Cardiac muscle cell (in vitro differentiated cells and primary cell): Measurements from ENCODE around the gene SF3B2. TPM values are rescaled to one million over a fixed set of nuclear protein-coding genes. Genes with fewer than 3 reads are reported as not detected.

Experiments
- DNase-seq, 2 donors: peaks; one replicate each; pipeline versions ENCODE4 v3.0.0 to v3.0.0-alpha.2; 2010 to 2017; ENCODE audit warnings: low read depth in 1 of 2, low spot score in 1 of 2
- H3K27ac ChIP-seq: fragments of 200-600 bp; sonication (generic); 2 replicates; pipeline ENCODE4 v1.5.1; 2016
- H3K27me3 ChIP-seq: fragments of 200-600 bp; sonication (generic); 2 replicates; pipeline ENCODE4 v1.6.0; 2016; ENCODE audit warnings: control low read depth
- H3K36me3 ChIP-seq: fragments of 200-600 bp; sonication (generic); 2 replicates; pipeline ENCODE4 v1.5.1; 2016; ENCODE audit warnings: control low read depth
- H3K4me1 ChIP-seq: fragments of 200-600 bp; sonication (generic); 2 replicates; pipeline ENCODE4 v1.8.1; 2017; ENCODE audit warnings: low read depth, mild to moderate bottlenecking, mixed run types
- H3K4me3 ChIP-seq: fragments of 200-600 bp; sonication (generic); 2 replicates; pipeline ENCODE4 v1.5.1; 2016; ENCODE audit warnings: mild to moderate bottlenecking
- H3K9me3 ChIP-seq: fragments of 200-600 bp; sonication (generic); 2 replicates; pipeline ENCODE4 v1.5.1; 2017; ENCODE audit warnings: low read depth, mild to moderate bottlenecking, control low read depth
- polyA plus RNA-seq: library from polyadenylated mRNA; unstranded; fragments of >200 nt; fragmentation: Nextera tagmentation; extraction: Ambion mirVana; gene quantifications from 2 replicates; pipeline ENCODE4 v1.2.1, GENCODE V29; 2016
- total RNA-seq: library from RNA; depleted of rRNA; stranded (reverse); fragments of >200 nt; gene quantifications from 2 replicates; pipeline ENCODE4 v1.2.3, GENCODE V29; 2016
- TF ChIP-seq, protein P1 (sequence below): IDR thresholded peaks from 2 replicates; pipeline ENCODE4 v1.5.1; 2012; ENCODE audit warnings: low read depth, mild to moderate bottlenecking, low read length

The SF3B2 gene
- total and polyA plus RNA-seq, 2 experiments from 2014 or later: 184 to 210 TPM

DNA sequence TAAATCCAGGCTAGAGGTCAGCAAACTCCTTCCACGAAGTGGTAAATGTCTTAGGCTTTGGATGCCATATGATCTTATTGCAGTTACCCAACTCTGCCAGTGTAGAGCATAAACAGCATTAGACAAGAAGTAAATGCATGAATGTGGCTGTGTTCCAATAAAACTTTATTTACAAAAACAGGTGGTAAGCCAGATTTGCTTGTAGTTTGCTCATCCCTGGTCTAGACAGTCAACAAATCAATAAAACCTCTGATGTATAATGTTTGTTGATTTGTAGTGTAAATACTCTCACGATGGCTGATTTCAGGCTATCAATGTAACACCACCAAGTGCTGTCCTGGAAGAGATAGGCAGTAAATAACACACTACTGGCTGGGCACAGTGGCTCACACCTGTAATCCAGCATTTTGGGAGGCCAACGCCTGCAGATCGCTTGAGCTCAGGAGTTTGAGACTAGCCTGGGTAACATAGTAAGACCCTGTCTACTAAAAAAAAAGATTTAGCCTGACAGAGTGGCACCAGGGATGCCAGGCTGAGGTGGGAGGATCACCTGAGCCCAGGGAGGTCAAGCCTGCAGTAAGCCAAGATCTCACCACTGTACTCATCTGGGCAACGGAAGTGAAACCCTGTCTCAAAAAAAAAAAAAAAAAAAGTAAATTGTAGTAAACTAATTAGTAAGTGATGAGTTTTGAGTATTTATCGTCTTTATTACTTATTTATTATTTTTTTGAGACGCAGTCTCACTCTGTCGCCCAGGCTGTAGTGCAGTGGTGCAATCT lies 19.0 kb upstream of the SF3B2 start:
- Histone ChIP-seq H3K4me1 (no peaks in the 10 kb centered on the region), H3K36me3 (no peaks in the 10 kb centered on the region), H3K27ac (no peak overlapping the region), H3K27me3 (no peaks in the 10 kb centered on the region), H3K9me3 (no peaks in the 10 kb centered on the region), H3K4me3 (no peak overlapping the region)
- DNase-seq: no peak
- TF ChIP-seq, protein P1, sequence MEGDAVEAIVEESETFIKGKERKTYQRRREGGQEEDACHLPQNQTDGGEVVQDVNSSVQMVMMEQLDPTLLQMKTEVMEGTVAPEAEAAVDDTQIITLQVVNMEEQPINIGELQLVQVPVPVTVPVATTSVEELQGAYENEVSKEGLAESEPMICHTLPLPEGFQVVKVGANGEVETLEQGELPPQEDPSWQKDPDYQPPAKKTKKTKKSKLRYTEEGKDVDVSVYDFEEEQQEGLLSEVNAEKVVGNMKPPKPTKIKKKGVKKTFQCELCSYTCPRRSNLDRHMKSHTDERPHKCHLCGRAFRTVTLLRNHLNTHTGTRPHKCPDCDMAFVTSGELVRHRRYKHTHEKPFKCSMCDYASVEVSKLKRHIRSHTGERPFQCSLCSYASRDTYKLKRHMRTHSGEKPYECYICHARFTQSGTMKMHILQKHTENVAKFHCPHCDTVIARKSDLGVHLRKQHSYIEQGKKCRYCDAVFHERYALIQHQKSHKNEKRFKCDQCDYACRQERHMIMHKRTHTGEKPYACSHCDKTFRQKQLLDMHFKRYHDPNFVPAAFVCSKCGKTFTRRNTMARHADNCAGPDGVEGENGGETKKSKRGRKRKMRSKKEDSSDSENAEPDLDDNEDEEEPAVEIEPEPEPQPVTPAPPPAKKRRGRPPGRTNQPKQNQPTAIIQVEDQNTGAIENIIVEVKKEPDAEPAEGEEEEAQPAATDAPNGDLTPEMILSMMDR: no peak

DNA sequence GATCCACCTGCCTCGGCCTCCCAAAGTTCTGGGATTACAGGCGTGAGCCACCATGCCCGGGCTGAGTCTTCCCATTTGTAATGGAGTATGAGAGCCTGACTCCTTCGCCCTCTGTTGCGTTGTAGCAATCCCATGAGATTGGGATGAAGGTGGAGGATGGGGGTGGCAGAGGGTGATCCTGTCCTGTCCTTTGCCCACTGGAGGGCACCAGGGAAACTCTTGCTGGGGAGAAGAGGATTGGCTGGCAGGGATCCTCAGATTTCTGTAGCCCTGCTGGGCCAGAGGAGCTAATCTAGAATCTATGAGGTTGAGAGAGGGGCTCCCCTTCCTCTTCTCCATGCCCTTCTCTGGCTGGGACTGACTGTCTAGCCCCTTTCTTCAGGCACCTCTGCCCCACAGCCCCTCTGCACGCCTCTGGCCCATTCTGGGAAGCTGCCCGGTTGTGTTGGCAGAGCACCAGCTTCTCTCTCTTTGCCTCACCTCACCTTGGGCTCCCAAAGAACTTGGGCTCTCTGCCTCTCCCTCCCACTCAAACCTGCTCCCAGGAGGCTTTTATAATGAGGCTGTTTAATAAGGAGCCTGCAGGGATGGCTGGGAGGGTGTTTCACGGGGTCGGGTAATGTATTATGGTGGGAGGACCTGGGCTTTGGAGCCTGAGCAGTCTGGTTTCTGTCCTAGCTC lies 16.4 kb upstream of the SF3B2 start:
- Histone ChIP-seq H3K9me3 (no peaks in the 10 kb centered on the region), H3K27ac (no peak overlapping the region), H3K4me1 (no peaks in the 10 kb centered on the region), H3K36me3 (no peaks in the 10 kb centered on the region), H3K4me3 (no peak overlapping the region), H3K27me3 (no peaks in the 10 kb centered on the region)
- TF ChIP-seq, protein P1: no peak
- DNase-seq: no peak

DNA sequence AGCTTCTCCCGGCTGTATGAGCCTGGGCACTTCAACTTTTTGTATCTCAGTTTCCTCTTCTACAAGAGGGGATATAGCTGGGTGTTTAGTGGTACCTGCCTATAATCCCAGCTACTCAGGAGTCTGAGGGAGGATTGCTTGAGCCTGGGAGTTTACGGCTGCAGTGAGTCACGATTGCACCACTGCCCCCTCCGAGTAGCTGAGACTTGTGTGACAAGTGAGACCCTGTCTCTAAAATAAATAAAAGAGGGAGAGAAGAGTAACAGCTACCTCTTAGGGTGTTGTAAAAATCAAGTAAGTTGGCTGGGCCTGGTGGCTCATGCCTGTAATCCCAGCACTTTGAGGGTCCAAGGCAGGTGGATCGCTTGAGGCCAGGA lies 15.8 kb upstream of the SF3B2 start:
- Histone ChIP-seq H3K27ac (no peak overlapping the region), H3K4me3 (no peak overlapping the region), H3K9me3 (no peaks in the 10 kb centered on the region), H3K36me3 (no peaks in the 10 kb centered on the region), H3K4me1 (no peaks in the 10 kb centered on the region), H3K27me3 (no peaks in the 10 kb centered on the region)
- TF ChIP-seq, protein P1: no peak
- DNase-seq: no peak

DNA sequence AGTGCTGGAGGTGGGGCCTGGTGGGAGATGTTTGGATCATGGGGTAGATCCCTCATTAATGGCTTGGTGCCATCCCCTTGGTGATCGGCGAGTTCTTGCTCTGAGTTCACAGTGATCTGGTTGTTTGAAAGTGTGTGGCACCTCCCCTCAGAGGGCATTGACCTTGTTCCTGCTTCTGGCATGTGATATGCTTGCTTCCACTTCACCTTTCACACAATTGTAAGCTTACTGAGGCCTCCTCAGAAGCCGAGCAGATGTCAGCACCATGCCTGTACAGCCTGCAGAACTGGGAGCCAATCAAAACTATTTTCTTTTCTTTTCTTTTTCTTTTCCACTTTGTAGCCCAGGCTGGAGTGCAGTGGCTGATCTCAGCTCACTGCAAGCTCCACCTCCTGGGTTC lies 14.8 kb upstream of the SF3B2 start:
- Histone ChIP-seq H3K36me3 (no peaks in the 10 kb centered on the region), H3K4me3 (no peak overlapping the region), H3K27ac (no peak overlapping the region), H3K9me3 (no peaks in the 10 kb centered on the region), H3K27me3 (no peaks in the 10 kb centered on the region), H3K4me1 (no peaks in the 10 kb centered on the region)
- DNase-seq: no peak
- TF ChIP-seq, protein P1: no peak

DNA sequence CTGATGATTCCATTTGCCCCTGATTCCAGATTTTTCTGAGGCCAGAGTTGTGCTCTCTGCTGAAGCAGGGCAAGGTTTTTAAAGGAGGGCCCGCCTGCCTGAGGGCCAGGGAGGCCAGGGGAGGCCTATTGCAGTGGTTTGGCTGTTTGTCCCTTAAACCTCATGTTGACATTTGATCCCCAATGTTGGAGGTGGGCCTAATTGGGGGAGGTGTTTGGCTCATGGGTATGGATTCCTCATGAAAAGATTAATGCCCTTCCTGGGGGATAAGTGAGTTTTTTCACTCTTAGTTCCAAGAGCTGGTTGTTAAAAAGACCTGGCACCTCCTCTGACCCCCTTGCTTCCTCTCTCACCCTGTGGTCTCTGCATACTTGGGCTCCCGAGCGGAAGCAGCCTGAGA lies 12.4 kb upstream of the SF3B2 start:
- H3K27ac ChIP-seq: no peak overlapping the region
- no peak overlapping the region for H3K4me3 ChIP-seq
- H3K27me3 ChIP-seq: no peaks in the 10 kb centered on the region
- TF ChIP-seq, protein P1: no peak
- no peaks in the 10 kb centered on the region for H3K4me1 ChIP-seq
- H3K9me3 ChIP-seq: no peaks in the 10 kb centered on the region
- no peak for DNase-seq
- no peaks in the 10 kb centered on the region for H3K36me3 ChIP-seq
